ENCODE results near the gene AEBP1.

- no peak for TF ChIP-seq POLR2A (IDR thresholded peaks at IDR 0.05)
- no peak for TF ChIP-seq CTCF (IDR thresholded peaks at IDR 0.05)
Measured at GRCh38 chr7:44093102-44093641, 11.0 kb upstream of the AEBP1 start.
